HG02610 (cell line): ENCODE data around the gene PKP3.
"Not testable (repeated sequence)": the region's sequence is repeated elsewhere in the genome, so short reads cannot be mapped to it uniquely, and the experiment has no call there.

Experiments
- ATAC-seq: cut with Tn5 transposase; IDR thresholded peaks from one replicate; pipeline ENCODE4 v1.9.1; 2021; ENCODE audit warnings: mild to moderate bottlenecking, moderate library complexity; ENCODE audit not compliant: unreplicated experiment

The PKP3 gene

DNA sequence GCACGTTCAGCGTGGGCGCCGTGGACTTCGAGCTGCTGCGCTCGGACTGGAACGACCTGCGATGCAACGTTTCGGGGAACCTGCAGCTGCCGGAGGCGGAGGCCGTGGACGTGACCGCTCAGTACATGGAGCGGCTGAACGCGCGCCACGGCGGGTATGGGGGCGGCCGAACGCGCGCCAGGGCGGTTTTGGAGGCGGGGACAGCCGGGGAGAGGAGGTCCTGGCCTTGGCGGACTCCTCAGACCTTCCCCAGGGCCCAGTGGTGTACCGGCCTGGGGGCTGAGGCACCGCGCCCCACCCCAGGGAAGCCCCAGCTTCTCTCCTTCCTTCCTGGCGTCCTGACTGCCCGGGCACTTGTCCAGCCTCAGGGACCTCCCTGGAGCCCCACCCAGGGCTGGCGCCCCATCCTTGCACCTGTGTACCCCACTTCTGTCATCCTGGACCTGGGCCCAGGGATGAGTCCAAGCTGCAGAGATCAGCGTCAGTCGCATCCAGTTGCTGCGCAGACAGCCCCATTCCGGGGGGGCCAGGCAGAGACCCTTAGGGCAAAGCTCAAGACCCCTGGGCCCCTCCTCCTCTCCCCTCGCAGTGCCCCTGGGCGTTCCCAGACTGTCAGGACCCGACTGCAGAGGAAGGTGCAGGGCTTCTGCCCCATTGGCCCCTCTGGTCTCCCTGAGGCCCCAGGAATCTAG is 16.7 kb upstream of the PKP3 start:
- no peak for ATAC-seq

DNA sequence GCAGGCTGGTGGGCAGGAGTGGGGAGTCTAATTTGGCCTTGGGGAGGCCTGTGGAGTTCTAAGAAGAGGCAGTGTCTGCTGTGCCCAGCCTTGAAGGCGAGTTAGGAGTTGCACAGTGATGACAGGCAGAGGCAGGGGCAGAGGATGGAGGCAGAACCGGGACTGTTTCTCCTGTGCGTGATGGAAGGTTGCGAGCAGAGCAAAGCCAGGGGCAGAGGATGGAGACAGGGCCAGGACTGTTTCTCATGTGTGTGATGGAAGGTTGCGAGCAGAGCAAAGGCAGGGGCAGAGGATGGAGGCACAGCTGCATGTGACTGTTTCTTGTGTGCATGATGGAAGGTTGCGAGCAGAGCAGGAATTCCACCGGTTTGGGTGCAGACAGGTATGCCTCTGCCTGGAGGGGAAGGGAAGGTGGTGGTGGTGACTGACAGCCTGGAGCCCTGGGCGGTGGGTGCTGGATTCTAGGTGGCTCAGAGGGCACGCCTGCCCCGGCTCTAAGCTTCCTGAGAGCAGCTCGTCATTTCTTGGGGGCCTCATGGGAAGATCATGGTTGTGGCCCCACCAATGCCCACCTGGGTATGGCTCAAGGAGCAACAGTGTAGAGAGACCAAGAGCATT is 16.0 kb upstream of the PKP3 start:
- ATAC-seq: no peak

DNA sequence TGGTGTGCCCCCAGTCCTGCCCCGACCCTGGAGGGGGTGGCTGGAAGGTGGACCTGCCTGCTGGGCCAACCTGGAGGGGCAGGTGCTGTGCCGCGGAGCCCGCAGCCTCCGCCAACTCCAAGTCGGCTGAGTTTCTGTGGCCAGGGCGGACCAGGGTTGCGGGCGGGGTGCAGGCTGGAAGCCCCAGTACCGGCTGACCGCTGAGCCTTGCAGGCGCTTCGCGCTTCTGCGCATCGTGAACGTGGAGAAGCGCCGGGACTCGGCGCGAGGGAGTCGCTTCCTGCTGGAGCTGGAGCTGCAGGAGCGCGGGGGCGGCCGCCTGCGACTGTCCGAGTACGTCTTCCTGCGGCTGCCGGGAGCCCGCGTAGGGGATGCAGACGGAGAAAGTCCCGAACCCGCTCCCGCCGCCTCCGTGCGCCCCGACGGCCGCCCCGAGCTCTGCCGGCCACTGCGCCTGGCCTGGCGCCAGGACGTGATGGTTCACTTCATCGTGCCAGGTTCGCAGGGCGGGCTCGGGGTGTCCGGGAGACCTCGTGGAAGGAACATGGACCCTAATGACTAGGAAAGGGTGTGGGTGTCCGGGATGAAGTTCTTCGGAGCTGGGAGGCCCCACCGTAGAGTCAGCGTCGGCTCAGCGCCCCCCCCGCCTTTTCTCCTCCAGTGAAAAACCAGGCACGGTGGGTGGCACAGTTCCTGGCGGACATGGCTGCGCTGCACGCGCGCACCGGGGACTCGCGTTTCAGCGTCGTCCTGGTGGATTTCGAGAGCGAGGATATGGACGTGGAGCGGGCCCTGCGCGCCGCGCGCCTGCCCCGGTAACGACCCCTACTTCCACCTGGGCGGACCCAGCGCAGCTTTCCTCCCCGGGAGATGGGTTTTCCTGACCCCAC is 14.6 kb upstream of the PKP3 start:
- no peak for ATAC-seq

DNA sequence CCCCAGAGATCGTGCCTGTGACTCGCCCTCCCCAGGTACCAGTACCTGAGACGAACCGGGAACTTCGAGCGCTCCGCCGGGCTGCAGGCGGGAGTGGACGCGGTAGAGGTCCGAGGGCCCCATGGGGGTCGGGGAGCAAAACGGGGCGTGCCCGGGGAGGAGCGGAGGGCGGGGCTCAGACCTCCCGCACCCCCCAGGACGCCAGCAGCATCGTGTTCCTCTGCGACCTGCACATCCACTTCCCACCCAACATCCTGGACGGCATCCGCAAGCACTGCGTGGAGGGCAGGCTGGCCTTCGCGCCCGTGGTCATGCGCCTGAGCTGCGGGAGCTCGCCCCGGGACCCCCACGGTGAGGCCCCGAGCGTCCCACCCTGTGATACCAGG is 13.9 kb upstream of the PKP3 start:
- ATAC-seq: no peak

DNA sequence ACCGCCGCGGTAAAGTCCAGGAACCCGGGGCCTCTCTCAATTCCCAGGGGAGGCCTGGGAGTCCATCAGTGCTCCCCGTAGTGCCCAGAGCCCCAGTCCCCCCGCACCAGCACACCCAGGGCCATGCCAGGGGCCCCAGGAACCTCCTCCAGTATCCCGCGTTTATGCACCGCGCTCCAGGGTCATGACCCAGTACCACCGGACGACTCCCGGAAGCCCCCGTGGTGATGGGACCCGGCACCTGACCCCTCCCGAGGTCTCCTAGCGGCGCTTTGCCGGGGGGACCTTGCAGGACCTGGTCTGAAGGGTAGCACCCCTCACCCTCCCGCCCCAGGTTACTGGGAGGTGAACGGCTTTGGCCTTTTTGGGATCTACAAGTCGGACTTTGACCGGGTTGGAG is 13.5 kb upstream of the PKP3 start:
- no peak for ATAC-seq

DNA sequence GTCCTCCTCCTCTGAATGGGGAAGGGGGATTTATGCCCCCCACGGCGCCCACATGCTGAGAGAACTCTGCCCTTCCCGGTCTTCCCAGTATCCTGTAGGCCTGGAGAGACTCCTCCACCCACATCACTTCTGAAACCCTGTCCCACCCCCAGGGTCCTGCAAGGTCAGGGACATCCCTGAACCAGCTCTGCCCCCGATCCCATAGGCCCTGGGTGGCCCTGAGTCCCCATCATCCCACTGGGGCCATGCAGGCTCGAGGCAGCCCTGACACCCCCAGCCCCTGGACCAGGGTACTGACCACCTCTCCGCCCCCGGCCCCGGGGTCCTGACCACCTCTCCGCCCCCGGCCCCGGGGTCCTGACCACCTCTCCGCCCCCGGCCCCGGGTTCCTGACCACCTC is 13.0 kb upstream of the PKP3 start:
- ATAC-seq: no peak

DNA sequence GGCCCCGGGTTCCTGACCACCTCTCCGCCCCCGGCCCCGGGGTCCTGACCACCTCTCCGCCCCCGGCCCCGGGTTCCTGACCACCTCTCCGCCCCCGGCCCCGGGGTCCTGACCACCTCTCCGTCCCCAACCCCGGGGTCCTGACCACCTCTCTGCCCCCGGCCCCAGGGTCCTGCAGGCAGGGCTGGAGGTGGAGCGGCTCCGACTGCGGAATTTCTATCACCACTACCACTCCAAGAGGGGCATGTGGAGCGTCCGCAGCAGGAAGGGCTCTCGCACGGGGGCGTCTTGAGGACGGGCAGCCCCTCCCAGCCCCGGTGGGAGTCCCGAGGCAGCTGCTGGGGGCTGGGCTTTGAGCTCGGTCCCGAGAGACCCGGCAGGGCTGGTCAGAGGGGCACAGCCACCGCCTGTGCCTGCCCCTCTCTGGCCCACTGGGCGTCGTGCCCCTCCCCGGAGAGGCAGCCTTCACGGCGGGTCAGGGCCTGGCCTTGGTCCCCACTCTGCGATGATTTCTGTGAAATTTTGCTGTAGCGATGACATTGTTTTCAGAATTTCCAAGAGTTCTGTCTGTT is 12.4 kb upstream of the PKP3 start:
- ATAC-seq: no peak

DNA sequence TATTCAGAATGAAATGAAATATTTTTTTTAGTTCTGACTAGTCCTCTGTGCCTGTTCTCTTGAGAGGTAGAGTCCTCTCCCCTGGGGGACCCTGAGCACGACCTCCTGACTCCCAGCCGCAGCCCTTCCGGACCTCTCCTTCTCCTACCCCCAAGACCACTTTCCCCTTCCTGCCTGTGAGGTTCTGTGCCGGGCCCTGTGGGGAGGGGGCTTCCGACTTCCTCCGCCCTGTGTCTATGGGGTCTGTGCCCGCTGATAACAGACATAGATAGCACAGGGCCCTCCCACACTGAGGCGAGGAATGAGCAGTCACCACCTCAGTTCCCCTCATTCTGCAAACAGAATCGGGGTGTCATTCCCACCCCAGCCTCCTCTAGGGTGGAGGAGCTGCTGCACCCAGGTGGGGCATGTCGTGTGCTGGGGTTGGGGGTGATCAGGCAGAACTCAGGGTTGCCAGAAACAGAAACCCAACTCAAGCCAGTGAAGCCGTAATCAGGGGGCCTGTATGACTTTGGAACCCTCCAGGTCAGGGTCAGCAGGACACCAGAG is 11.9 kb upstream of the PKP3 start:
- no peak for ATAC-seq

DNA sequence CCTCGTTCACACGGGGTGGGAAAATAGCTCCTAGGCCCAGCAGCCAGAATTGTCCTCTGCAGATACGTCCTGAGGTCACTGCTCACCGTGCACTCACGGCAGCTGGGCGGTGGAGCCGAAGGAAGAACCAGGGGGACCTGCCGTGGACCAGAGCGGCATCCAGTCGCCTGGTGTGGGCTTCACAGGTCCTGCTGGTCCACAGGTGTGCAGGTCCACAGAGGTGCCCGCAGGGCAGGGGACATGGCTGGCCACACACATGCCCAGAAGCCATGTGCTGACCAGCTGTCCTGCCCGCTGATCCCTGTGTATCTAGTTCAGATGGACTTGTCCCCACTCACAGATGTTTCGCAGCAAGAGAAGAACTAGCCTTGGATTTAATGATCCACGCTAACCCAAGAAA is 10.6 kb upstream of the PKP3 start:
- ATAC-seq: no peak

DNA sequence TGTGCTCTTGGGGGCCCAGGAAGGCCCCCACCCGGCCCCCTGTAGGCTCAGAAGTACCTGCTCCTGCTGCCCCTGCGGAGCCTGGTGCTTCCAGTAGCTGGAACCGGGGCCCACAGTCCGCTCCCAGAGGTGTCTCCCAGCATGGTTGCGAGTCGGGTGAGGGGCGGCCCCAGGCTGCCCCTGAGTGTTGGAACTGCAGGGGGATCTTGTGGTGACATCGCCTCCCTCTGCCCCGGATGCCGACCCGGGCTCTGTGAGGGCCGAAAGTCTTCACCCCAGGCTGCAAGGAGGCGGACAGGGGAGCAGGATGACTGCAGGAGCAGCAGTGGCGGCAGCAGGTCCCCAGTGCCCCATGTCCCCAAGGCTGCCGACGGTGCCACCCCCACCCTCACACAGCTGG is 9.5 kb upstream of the PKP3 start:
- no peak for ATAC-seq

DNA sequence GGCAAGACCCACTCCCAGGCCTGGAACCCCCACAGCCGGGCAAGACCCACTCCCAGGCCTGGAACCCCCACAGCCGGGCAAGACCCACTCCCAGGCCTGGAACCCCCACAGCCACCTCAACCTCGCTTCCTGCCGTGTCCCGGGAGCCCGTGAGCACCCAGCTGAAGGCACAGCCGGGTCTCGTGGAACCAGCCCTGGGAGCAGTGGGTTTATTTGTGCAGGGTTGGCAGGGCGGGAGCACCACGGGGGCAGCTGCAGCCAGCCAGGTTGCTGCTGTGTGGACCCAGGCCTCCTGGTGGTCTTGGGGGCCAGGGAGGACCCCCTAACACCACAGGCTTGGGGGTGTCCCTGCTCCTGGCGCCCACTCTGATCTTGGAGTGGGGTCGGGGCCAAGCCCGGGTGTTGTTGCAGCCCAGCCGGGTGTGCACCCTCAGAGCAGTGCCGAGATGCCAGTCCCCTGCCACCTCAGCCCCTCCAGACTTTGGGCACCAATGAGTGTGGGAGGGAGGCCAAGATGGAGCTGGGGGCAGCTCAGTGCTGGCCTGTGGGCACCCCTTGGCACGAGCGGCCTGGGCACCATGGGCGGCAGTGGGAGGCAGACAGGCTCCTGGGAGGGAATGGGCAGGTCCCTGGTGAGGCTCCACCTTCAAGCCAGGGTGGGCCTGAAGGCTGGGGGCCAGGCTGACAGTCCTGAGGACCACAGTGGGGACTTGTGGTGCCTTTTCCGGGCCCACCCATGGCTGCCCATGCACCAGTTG is 8.2 kb upstream of the PKP3 start:
- ATAC-seq: no peak

DNA sequence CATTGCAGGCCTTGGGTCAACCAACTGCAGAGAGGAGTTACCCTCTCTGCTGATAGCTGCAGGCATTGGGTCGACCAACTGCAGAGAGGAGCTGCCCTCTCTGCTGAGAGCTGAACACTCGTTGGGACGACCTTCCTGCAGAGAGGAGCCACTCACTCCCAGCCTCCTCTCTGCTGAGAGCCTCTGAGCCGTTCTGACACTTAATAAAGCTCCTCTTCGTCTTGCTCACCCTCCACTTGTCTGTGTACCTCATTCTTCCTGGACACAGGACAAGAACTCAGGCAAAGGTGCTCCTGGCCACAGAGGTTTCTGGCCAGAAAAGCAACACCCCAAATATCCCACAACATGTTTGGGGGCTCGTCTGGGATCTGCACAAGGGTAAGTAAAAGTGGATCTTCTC is 7.5 kb upstream of the PKP3 start:
- ATAC-seq: no peak

DNA sequence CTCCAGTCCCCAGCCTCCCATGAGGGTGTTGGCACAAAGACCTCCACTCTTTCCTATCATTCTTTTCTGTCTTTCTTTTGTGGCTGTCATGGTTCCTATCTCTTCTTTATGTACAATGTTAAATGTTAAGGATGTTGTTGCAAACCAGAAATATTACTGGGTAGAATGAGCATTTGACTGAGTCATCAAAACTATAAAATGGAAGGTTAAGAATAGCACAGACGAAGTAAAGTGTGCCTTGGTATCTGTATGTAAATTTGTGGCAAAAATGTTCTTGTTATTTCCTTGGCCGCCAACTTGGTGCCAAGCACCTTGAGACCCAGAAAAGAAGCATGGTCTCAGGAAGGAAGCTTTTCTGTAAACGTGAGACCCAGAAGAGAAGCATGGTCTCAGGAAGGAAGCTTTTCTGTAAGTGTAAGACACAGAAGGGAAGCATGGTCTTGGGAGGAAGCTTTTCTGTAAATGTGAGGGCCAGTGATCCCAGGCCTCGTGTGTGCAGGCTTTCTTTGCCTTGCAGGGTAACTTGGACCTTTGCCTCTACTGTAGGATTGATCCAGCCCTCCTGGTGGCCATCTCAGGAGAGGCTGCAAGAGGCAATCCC is 6.7 kb upstream of the PKP3 start:
- ATAC-seq: no peak

DNA sequence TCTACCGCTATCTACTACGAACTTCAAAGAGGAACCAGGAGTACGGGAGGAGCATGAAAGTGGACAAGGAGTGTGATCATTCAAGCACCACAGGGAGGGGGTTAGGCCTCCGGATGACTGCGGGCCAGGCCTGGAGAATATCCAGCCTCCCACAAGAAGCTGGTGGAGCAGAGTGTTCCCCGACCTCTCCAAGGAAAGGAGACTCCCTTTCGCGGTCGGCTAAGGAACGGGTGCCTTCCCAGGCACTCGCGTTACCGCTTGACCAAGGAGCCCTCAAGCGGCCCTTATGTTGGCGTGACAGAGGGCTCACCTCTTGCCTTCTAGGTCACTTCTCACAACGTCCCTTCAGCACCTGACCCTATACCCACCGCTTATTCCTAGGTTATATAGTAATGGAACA is 4.6 kb upstream of the PKP3 start:
- ATAC-seq: not testable (repeated sequence)

DNA sequence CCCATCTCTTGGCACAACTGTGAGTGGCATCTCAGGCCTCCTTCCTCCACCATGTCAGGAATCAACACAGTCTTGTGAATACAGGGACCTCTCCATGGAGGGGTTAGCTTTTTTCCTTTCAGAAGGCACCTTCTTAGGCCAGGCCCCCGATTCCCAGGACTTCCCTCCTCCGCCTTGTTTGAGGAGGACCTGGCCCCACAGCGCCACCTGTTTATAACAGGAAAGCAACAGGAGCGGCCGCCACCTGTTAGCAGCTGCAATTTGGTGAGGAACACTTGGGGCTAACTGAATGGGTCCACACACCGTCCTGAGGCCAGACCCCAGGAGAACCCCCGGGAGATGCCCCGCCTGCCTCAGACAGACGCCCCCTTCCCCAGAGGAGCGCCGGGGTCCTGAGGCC is 3.8 kb upstream of the PKP3 start:
- no peak for ATAC-seq

DNA sequence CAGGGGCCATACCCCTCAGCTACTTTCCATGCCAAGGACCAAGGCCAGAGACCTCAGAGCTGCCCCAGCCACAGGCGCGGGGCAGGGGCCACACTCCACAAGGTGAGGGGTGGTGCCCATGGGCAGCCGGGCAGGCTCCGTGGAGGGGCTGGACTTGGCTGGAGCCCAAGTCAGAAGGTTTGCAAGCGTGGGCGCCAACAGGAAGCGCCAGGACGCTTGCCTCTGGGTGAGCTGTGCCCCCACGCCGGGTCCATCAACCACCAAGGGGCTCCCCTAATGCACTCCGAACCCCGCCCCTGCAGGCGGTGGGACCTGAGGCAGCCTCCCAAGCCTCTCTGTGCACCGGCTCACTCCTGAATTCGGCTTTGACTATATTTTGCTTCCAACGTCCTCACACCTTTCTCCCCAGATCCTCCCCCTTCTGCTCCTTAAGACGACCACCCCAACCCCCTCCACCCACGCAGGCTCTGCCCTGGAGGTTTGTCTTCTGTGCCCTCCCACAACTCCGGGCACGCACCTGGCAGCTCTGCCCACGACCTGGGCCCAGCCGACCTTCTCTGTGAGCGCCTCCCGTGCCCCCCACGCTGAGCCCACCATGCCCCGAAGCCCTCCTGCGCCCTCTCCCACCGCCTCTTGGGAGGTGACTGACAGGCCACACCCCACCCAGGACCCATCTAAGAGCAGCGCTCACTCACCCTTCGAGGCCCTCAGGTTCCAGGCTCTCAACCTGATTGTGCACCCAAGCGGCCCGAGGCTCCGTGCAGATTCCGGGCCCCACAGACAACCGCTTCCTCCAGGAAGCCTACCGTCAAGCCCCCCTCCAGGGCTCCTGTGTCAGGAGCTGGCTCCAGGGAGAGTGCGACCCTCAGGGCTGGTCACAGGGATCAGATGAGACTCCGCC is 2.6 kb upstream of the PKP3 start:
- ATAC-seq: no peak

DNA sequence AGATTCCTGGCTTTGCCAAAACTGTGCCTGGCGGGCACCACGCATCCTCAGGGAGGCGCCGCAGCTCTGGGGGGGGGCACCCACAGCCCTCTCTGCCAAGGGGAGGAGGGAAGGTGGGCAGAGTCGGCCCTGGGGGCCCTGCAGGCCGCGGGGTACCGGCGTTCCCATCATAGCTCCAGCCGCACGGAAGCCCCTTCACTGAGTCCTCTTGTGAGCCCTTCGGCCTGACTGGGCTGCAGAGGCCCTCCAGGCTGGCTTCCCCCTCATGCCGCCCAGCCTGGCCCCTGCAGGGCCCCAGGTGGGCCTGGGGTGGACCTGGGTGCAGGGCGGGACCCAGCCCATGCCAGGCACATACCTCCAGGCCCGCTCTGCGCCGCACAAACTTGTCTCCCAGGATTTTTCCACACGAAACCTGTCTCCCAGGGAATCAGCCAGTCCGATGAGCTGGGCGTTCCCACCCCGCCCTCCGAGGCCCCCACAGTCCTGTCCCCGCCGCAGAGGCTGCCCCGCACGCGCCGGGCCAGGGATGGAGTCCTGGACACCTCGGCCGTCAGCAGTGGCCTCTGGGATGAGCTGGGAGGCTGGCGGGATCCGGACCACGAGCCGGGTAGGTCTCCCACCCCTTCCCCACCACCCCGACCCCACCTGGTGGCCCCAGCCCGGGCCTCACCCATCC is 1.8 kb upstream of the PKP3 start:
- ATAC-seq: no peak

DNA sequence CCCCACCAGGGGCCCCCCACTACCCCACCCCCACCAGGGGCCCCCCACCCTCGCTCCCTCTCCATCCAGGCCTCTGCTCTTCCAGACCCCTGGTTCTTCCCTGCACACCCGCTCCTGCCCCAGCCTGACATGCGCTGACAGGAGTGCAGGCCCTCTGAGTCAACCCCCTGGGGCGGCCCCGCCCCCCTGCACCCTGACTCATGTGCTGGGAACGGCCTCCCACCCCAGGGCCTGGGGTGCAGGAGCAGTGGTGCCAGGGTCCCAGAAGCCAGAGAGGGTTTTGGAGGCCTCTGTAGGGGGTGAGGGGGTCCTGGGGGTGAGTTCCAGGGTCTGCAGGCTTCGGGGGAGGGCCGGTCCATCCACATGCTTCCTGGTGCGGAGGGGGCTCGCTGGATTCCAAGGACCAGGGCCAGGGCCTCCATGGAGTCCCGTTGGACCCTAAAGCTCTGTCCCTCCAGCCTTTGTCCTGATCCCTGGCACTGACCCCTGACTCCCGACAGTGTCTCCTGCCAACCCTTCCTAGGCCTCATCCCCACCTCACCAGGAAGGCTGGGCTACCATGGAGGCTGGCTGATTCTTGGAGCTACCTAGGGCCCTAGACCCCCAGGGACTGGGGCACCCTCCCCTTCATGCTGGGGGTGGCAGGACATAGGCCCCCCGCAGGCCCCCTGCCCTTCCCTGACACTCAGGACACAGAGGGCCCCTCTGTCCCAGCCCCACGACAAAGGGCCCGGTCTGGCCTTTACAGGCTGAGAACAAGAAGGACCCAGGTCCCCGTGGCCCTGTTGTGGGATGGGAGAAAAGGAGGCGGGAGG is 583 bp upstream of the PKP3 start:
- ATAC-seq: no peak
